ENCODE measurements around the gene GOLGB1.
"Not testable (repeated sequence)": the region's sequence is repeated elsewhere in the genome, so short reads cannot be mapped to it uniquely, and the experiment has no call there.

The GOLGB1 gene

DNA sequence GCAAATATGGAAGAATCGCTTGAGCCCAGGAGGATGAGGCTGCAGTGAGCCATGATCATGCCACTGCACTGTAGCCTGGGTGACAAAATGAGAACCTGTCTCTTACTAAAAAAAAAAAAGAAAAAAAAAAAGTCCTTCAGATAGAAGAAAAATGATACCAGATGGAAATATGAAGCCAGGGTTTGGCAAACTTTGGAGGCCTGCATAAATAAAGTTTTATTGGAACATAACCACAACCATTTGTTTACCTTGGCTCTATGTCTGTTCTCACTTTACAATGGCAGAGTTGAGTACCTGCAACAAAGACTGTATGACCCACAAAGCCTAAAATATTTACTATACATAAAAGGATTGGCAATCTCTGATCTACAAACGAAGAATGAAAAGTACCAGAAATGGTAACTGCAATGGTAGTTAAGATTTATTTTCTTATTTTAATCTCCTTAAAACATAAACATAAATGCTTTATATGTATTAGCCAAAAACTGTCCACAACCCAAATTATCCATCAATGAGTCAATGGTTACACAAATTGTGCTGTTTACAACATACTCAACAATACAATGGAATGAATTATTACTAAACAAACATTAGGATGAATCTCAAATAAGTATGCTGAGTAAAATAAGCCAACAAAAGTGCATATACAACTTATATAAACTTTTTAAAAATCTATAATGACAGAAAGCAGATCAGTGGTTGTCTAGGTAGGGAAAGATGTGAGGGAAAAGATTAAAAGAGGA lies 41.8 kb downstream of the GOLGB1 start:
- Histone ChIP-seq H3K4me2 (ENCODE audit: low read length) (no peak overlapping the region), H3K4me3 (ENCODE audit: low read length) (no peak overlapping the region), H3K36me3 (ENCODE audit: insufficient read depth, low read length) (peaks cover 10% of the 10 kb centered on the region), H3K4me1 (ENCODE audit: control insufficient read depth, insufficient read depth, low read length) (no peaks in the 10 kb centered on the region), H3K9me3 (replicated peaks; ENCODE audit: low read length) (no peaks in the 10 kb centered on the region), H3K27me3 (ENCODE audit: control insufficient read depth, insufficient read depth, low read length) (no peaks in the 10 kb centered on the region), H3K9ac (ENCODE audit: low read depth, low read length) (no peak overlapping the region)

- H3K4me2 ChIP-seq (ENCODE audit: low read length): no peak overlapping the region
- no peaks in the 10 kb centered on the region for H3K27me3 ChIP-seq (ENCODE audit: control insufficient read depth, insufficient read depth, low read length)
- H3K36me3 ChIP-seq (ENCODE audit: insufficient read depth, low read length): peaks cover 25% of the 10 kb centered on the region
- no peaks in the 10 kb centered on the region for H3K9me3 ChIP-seq (replicated peaks; ENCODE audit: low read length)
- no peaks in the 10 kb centered on the region for H3K4me1 ChIP-seq (ENCODE audit: control insufficient read depth, insufficient read depth, low read length)
- no peak overlapping the region for H3K9ac ChIP-seq (ENCODE audit: low read depth, low read length)
- no peak overlapping the region for H3K4me3 ChIP-seq (ENCODE audit: low read length)
These were observed 44.0 kb downstream of the GOLGB1 start for GRCh38 chr3:121705541-121705940.

- H3K4me1 ChIP-seq (ENCODE audit: control insufficient read depth, insufficient read depth, low read length): no peaks in the 10 kb centered on the region
- H3K36me3 ChIP-seq (ENCODE audit: insufficient read depth, low read length): peaks cover 28% of the 10 kb centered on the region
- no peaks in the 10 kb centered on the region for H3K27me3 ChIP-seq (ENCODE audit: control insufficient read depth, insufficient read depth, low read length)
- H3K9ac ChIP-seq (ENCODE audit: low read depth, low read length): no peak overlapping the region
- H3K9me3 ChIP-seq (replicated peaks; ENCODE audit: low read length): no peaks in the 10 kb centered on the region
- H3K4me2 ChIP-seq (ENCODE audit: low read length): no peak overlapping the region
- H3K4me3 ChIP-seq (ENCODE audit: low read length): no peak overlapping the region
These were observed 45.6 kb downstream of the GOLGB1 start for GRCh38 chr3:121703973-121704372.

GRCh38 chr3:121698901-121699300 lies 50.6 kb downstream of the GOLGB1 start:
- H3K27me3 ChIP-seq (ENCODE audit: control insufficient read depth, insufficient read depth, low read length): no peaks in the 10 kb centered on the region
- H3K9ac ChIP-seq (ENCODE audit: low read depth, low read length): no peak overlapping the region
- H3K4me2 ChIP-seq (ENCODE audit: low read length): no peak overlapping the region
- no peaks in the 10 kb centered on the region for H3K4me1 ChIP-seq (ENCODE audit: control insufficient read depth, insufficient read depth, low read length)
- H3K36me3 ChIP-seq (ENCODE audit: insufficient read depth, low read length): peaks cover 63% of the 10 kb centered on the region
- H3K4me3 ChIP-seq (ENCODE audit: low read length): no peak overlapping the region
- H3K9me3 ChIP-seq (replicated peaks; ENCODE audit: low read length): no peaks in the 10 kb centered on the region

GRCh38 chr3:121698476-121698875 lies 51.1 kb downstream of the GOLGB1 start:
- no peak overlapping the region for H3K4me3 ChIP-seq (ENCODE audit: low read length)
- H3K4me1 ChIP-seq (ENCODE audit: control insufficient read depth, insufficient read depth, low read length): no peaks in the 10 kb centered on the region
- H3K4me2 ChIP-seq (ENCODE audit: low read length): no peak overlapping the region
- H3K36me3 ChIP-seq (ENCODE audit: insufficient read depth, low read length): peaks cover 66% of the 10 kb centered on the region
- no peaks in the 10 kb centered on the region for H3K9me3 ChIP-seq (replicated peaks; ENCODE audit: low read length)
- H3K9ac ChIP-seq (ENCODE audit: low read depth, low read length): no peak overlapping the region
- H3K27me3 ChIP-seq (ENCODE audit: control insufficient read depth, insufficient read depth, low read length): no peaks in the 10 kb centered on the region

DNA sequence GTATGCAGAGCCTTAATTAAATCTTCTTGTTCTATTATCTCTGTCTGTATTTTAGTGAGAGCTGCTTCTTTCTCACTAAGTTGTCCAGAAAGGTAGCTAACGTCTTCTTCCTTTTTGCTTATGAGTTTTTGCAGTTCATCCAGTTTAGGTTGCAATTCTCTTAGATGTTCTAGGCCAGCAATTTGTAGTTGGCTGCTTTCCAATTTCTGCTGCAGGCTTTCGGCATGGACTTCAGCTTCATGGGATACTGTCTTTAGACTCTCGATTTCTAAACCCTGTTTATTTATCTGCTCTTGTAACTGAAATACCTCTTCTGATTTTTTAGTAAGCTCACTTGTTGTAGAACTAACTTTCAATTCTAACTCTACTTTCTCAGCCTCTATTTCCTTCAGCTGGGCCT lies 53.4 kb downstream of the GOLGB1 start:
- Histone ChIP-seq H3K9me3 (replicated peaks; ENCODE audit: low read length) (no peaks in the 10 kb centered on the region), H3K4me3 (ENCODE audit: low read length) (no peak overlapping the region), H3K36me3 (ENCODE audit: insufficient read depth, low read length) (peaks cover 72% of the 10 kb centered on the region), H3K4me1 (ENCODE audit: control insufficient read depth, insufficient read depth, low read length) (no peaks in the 10 kb centered on the region), H3K27me3 (ENCODE audit: control insufficient read depth, insufficient read depth, low read length) (no peaks in the 10 kb centered on the region), H3K9ac (ENCODE audit: low read depth, low read length) (no peak overlapping the region), H3K4me2 (ENCODE audit: low read length) (no peak overlapping the region)

DNA sequence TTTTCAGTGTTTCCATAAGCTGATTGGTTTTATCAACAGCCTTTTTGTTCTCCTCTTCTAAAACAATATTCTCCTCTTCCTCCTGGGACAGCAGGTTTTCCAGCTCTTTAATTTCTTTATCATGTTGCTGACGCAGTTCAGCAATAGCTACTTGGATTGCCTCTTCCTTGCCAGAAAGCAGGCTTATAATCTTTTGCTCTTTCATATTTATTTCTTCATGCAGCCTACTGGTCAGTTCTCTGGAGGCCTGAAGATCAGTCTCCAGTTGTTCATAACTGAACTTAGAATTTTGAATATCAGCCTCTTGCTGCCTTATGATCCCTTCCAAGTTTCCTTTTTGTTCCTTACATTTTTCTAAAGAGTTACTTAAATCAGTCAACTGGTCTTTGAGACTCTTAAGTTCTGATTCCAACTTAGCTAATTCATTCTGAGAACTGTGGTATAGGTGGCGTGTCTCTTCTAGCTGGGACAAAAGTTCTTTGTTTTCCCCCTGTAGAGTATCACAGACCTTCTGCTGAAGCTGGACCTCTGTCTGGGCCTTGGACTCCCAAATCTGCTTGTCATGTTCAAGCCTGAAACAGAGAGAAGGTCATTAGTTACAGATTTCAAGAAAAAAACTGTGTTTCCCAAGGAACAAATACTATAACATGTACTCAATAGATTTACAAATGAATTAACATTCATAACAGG lies 57.4 kb downstream of the GOLGB1 start:
- Histone ChIP-seq H3K4me1 (ENCODE audit: control insufficient read depth, insufficient read depth, low read length) (no peaks in the 10 kb centered on the region), H3K36me3 (ENCODE audit: insufficient read depth, low read length) (peaks cover 58% of the 10 kb centered on the region), H3K4me3 (ENCODE audit: low read length) (no peak overlapping the region)

GRCh38 chr3:121690777-121691405 lies 58.6 kb downstream of the GOLGB1 start:
- Histone ChIP-seq H3K9me3 (replicated peaks; ENCODE audit: low read length) (no peaks in the 10 kb centered on the region), H3K4me1 (ENCODE audit: control insufficient read depth, insufficient read depth, low read length) (no peaks in the 10 kb centered on the region), H3K27me3 (ENCODE audit: control insufficient read depth, insufficient read depth, low read length) (no peaks in the 10 kb centered on the region), H3K4me2 (ENCODE audit: low read length) (no peak overlapping the region), H3K9ac (ENCODE audit: low read depth, low read length) (no peak overlapping the region), H3K4me3 (ENCODE audit: low read length) (no peak overlapping the region), H3K36me3 (ENCODE audit: insufficient read depth, low read length) (peaks cover 46% of the 10 kb centered on the region)

More for the DNA sequence above, 57.4 kb downstream of the GOLGB1 start:
- no peak overlapping the region for H3K9ac ChIP-seq (ENCODE audit: low read depth, low read length)
- no peaks in the 10 kb centered on the region for H3K9me3 ChIP-seq (replicated peaks; ENCODE audit: low read length)
- no peak overlapping the region for H3K4me2 ChIP-seq (ENCODE audit: low read length)
- H3K27me3 ChIP-seq (ENCODE audit: control insufficient read depth, insufficient read depth, low read length): no peaks in the 10 kb centered on the region

DNA sequence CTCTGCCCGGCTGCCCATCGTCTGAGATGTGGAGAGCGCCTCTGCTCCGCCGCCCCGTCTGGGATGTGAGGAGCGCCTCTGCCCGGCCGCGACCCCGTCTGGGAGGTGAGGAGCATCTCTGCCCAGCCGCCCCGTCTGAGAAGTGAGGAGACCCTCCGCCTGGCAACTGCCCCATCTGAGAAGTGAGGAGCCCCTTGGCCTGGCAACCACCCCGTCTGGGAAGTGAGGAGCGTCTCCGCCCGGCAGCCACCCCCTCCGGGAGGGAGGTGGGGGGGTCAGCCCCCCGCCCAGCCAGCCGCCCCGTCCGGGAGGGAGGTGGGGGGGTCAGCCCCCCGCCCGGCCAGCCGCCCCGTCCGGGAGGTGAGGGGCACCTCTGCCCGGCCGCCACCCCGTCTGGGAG lies 60.8 kb downstream of the GOLGB1 start:
- not testable (repeated sequence) for H3K9me3 ChIP-seq (replicated peaks; ENCODE audit: low read length); H3K4me1 ChIP-seq (ENCODE audit: control insufficient read depth, insufficient read depth, low read length); H3K27me3 ChIP-seq (ENCODE audit: control insufficient read depth, insufficient read depth, low read length); H3K4me2 ChIP-seq (ENCODE audit: low read length); H3K4me3 ChIP-seq (ENCODE audit: low read length); H3K9ac ChIP-seq (ENCODE audit: low read depth, low read length)
- H3K36me3 ChIP-seq (ENCODE audit: insufficient read depth, low read length): peaks cover 37% of the 10 kb centered on the region

- peaks cover 42% of the 10 kb centered on the region for H3K36me3 ChIP-seq (ENCODE audit: insufficient read depth, low read length)
- H3K4me2 ChIP-seq (ENCODE audit: low read length): no peak overlapping the region
- no peak overlapping the region for H3K4me3 ChIP-seq (ENCODE audit: low read length)
- no peaks in the 10 kb centered on the region for H3K4me1 ChIP-seq (ENCODE audit: control insufficient read depth, insufficient read depth, low read length)
- no peaks in the 10 kb centered on the region for H3K27me3 ChIP-seq (ENCODE audit: control insufficient read depth, insufficient read depth, low read length)
- peaks cover 2% of the 10 kb centered on the region for H3K9me3 ChIP-seq (replicated peaks; ENCODE audit: low read length)
- no peak overlapping the region for H3K9ac ChIP-seq (ENCODE audit: low read depth, low read length)
These were observed 67.7 kb downstream of the GOLGB1 start for GRCh38 chr3:121681792-121682191.

DNA sequence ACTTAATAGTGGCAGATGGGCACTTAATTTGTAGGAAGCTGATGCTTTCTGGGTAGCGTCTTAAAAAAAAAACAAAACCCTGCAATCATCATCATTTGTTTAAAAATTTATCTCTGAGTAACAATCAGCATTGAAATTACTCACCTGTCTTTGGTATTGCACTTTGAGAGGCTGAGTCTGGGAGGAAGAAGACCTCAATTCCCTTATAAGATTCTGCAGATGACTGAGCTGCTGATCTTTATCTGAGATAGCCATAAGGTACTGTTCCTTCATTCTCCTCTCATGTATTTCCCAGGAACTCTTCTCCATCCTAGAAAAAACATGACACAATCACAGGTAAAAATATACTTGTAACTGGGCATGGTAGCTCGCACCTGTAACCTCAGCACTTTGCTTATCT lies 72.4 kb downstream of the GOLGB1 start:
- Histone ChIP-seq H3K27me3 (ENCODE audit: control insufficient read depth, insufficient read depth, low read length) (no peaks in the 10 kb centered on the region), H3K4me2 (ENCODE audit: low read length) (no peak overlapping the region), H3K4me3 (ENCODE audit: low read length) (no peak overlapping the region), H3K36me3 (ENCODE audit: insufficient read depth, low read length) (peaks cover 55% of the 10 kb centered on the region), H3K4me1 (ENCODE audit: control insufficient read depth, insufficient read depth, low read length) (no peaks in the 10 kb centered on the region), H3K9me3 (replicated peaks; ENCODE audit: low read length) (no peaks in the 10 kb centered on the region), H3K9ac (ENCODE audit: low read depth, low read length) (no peak overlapping the region)

Data from skeletal muscle satellite cell (primary cell).